HG03066 (cell line): Measurements from ENCODE around the gene GSTO1.

Experiments used
- ATAC-seq: cut with Tn5 transposase; IDR thresholded peaks from one replicate; pipeline ENCODE4 v1.9.1; 2021; ENCODE audit warnings: low read depth; ENCODE audit not compliant: unreplicated experiment

Gene GSTO1

GRCh38 chr10:104273899-104274575, 19.3 kb downstream of the GSTO1 start:
- no peak for ATAC-seq

GRCh38 chr10:104274762-104275721, 20.4 kb downstream of the GSTO1 start:
- ATAC-seq: peak; percentile 94

DNA sequence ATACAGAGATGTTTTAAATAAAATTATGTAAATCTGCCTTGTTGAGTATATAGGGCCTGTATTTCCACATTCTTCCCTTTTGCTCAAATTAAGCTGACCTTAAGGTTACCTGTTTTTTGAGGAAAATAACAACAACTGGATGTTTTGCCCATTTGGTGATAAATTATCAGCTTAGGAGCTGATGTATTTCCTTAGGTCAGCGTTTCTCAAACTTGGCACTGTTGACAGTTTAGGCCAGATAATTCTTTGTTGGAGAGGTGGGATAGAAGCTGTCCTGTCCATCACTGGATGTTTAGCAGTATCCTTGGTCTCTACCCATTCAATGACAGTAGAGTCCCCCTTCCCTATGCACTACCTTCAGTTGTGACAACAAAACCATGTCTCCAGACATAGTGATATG, 21.5 kb downstream of the GSTO1 start:
- ATAC-seq: no peak

GRCh38 chr10:104277785-104278184, 23.1 kb downstream of the GSTO1 start:
- ATAC-seq: no peak

DNA sequence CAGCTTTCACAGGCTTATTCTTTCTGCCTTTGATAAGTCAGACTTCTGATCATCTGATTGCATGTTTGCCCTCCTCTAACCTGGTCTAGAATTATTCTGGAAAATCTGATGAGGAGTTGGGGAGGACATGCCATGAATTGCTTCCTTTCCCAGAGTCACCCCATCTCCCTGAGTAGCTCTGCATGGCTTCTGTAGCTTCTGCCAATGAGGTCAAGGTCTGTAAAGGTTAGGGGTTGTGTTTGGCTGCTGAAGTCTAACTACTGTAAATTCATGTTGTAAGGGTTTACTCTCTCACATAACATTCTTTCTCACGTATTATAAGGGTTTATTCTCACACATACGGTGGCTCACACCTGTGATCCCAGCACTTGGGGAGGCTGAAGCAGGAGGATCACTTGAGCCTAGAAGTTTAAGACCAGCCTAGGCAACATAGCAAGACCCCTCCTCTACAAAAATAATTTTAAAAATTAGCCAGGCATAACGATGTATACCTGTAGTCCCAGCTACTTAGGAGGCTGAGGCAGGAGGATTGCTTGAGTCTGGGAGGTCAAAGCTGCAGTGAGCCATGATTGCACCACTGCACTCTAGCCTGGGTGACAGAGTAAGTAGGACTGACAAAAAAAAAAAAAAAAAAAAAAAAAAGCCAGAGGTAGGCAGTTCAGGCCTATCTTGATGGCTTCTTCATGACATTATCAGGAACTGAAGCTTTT, 25.0 kb downstream of the GSTO1 start:
- no peak for ATAC-seq

DNA sequence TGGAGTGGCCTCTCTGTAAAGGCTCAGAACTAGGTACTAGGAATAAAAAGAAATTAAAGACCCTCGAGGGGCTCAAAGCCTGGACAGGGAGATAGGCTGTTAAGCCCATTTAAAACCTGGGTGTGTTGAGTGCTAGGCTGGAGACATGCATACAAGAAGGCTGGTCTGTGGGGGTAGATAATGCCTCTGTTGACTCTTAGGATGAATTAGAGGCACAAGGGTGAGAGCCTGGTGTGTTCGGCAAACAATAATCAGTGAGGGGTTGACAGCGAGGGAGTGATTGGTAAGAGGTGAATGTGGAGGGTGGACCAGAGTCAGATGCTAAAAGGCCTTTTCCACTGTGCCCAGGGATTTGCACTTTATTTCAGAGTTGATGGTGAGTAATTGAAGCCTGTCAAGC, 27.0 kb downstream of the GSTO1 start:
- ATAC-seq: no peak

- no peak for ATAC-seq
Measured at GRCh38 chr10:104284846-104285245, 30.2 kb downstream of the GSTO1 start.

DNA sequence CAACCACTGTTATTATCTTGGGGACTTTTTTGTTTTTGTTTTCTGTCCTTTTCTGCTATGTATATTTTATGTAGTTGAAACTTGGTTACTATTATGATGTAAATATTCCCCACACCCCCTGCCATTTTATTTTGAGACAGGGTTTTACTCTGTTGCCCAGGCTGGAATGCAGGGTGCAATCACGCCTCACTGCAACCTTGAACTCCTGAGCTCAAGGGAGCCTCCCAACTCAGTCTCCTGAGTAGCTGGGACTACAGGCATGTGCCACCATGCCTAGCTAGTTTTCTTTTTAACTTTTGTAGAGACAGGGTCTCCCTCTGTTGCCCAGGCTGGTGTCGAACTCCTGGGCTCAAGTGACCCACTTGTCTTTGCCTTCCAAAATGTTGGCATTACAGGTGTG, 32.2 kb downstream of the GSTO1 start:
- ATAC-seq: no peak

DNA sequence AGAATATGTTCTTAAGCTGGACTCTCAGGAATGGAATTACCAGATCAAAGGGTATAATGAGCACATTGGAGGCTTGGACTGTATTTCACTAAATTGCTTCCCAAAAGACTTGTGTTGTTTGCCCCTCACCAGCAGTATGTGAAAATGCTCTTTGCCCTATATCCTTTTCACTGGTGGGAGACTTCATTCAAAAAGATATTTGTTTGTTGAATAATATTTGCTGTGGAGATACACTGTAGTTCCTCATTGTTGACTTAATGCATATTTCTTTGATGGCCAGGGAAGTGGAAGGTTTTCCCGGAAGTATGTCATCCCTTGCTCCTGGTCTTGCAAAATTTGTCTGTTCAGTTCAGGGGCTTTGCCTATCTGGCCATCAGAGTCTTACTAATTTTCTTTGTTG, 33.7 kb downstream of the GSTO1 start:
- ATAC-seq: no peak

GRCh38 chr10:104291439-104291951, 36.8 kb downstream of the GSTO1 start:
- peak; percentile 97 for ATAC-seq

- ATAC-seq: no peak
Measured at GRCh38 chr10:104293011-104293410, 38.3 kb downstream of the GSTO1 start.

- ATAC-seq: no peak
Measured at GRCh38 chr10:104293781-104294321, 39.2 kb downstream of the GSTO1 start.

DNA sequence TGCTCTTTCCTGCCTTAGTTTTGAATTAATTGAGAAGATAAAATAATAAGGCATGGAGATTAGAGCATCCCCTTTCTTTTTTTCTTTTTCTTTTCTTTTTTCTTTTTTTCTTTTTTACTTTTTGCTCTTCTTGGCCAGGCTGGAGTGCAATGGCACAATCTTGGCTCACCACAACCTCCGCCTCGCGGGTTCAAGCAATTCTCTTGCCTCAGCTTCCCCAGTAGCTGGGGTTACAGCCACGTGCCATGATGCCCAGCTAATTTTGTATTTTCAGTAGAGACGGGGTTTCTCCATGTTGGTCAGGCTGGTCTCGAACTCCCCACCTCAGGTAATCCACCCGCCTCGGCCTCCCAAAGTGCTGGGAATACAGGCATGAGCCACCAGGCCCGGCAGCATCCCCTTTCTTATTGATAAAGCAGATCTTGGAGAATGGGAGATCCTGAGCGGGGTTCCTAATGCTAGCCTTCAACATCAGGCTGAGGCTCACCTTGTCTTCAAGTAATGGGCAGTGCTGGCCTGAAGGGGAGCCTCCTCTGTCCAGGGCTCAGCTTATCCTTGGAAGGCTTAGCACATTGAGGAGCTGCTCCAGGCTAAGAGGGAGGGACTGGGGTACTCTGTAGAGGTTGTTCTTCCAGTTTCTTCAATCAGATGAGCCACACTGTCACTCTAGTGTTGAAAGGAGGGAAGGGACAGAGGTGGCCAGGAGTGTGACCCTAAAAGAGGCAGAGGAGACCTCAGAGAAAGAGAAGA, 42.2 kb downstream of the GSTO1 start:
- no peak for ATAC-seq

- ATAC-seq: no peak
Measured at GRCh38 chr10:104297697-104298660, 43.3 kb downstream of the GSTO1 start.

GRCh38 chr10:104299031-104299904, 44.6 kb downstream of the GSTO1 start:
- no peak for ATAC-seq

DNA sequence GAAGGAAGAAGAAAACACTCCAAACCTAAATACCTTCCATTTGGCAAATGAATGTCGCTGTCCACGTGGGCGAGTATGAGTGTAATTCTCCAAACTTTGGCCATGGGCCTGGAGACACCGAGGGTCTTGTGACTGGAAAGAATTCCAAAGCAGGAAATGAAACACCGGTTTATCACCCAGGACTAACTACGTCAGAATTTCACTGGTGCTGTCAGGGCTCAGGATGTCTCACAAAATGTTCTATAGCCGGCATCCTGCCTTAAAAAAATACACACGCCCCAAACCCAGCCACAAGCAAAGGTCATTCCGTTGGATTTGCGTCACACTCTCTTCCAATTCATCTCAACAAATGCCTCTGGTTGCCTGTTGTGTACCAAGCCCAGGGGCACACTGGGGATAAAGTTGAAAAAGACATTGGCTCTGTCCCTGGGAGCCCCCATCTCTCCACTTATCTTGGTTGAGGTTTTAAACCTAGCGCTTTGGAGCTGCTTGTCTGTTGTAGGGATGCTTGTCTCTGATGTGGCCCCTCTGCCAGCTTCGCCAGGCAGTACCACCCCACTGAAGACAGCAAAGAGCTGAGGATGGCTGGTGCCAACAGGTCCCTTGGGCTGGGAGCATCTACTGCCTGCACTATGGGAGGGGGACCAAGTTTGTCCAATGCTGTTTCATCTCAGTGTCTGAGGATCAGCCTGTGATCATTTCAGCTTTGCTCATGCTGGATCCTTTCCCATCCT, 45.5 kb downstream of the GSTO1 start:
- no peak for ATAC-seq

GRCh38 chr10:104300736-104301292, 46.1 kb downstream of the GSTO1 start:
- no peak for ATAC-seq
